Ureter (tissue), 1 donor: ENCODE measurements around the gene IFT25. TPM values are rescaled to one million over a fixed set of nuclear protein-coding genes. Genes with fewer than 3 reads are reported as not detected.
A peak's percentile ranks its signal among the peaks of the same experiment; 100 is the strongest.
"Not testable (repeated sequence)": the region's sequence is repeated elsewhere in the genome, so short reads cannot be mapped to it uniquely, and the experiment has no call there.

ENCODE experiments used
- DNase-seq: peaks from one replicate; pipeline ENCODE4 v3.0.0-alpha.2; 2020; ENCODE audit warnings: low spot score
- total RNA-seq: library from RNA; stranded (reverse); gene quantifications from one replicate; pipeline ENCODE4 v1.2.4, GENCODE V29; 2023
- donor health status: DM: yes; HTN: yes; CAD: no.

Gene IFT25
- total RNA-seq, 1 donor from 2014 or later = 37.3 TPM

DNA sequence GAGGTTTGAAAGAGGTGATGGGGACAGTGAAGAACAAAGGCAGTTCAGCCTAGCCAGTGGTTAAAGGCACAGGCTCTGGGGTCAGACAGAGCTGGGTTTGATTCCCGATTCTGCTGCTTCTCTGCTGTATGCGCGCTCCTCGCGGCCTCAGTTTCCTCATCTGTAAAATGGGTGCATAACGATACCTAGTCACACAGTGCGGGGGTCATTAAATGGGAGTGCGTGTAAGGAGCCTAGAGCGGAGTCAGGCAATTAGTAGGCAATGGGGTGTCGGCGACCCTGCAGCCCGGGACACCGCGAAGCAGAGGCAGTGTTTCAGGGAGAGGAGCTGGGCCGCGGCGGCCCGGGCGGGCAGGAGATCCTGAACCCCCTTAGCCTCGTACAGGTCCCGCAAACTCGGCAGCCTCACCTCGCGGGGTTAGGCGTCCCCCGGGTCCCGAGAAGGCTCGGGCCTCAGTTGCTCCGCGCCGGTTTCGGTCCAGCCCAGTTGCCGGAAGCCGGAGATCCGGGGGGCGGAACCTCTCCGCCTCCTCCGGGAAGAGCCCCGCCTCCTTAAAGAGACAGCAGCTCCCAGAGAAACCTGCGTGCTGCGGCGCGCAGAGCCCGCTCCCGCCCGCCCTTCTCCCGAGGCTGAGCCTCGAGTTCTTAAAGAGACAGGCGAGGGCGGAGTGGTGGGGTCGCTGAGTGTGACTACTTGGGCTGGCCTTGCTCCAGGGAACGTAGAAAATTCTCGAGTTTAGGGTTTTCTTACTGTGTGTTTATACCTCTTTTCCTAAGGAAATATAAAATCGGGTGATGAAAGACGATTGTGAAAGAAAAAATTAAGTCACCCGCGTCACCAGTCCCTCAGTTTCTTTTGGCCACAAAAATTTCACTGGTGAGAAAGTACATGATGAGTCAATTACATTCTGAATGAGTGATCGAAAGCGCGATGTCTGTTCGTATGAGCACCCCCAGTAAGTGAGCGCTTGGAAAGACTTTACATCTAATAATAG, 55.9 kb downstream of the IFT25 start, which contains the start of gene YIPF1:
Gene YIPF1 (minus strand): TSS at position 494 of the 995 bp plus-strand sequence. CDS start 860 bp downstream, outside the sequence.
- peak; percentile 93 for DNase-seq

DNA sequence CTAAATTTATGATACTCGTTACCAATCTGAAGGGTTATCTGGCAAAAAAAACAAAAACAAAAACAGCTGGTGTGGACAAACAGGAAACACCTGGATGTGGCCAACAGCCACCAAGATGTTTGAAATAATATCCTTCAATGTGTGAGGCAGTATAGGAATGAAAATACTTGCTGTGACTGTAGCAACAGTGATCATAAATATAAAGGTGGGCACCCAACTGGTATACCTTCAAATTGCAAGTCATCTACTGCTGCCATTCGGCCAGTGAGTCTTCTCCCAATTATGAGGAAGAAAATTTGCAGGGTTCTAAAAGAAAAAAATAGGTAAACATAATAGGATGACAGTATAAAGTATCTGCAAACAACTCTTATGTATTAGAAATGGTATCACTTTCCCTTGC, 56.8 kb downstream of the IFT25 start:
- DNase-seq = no peak

DNA sequence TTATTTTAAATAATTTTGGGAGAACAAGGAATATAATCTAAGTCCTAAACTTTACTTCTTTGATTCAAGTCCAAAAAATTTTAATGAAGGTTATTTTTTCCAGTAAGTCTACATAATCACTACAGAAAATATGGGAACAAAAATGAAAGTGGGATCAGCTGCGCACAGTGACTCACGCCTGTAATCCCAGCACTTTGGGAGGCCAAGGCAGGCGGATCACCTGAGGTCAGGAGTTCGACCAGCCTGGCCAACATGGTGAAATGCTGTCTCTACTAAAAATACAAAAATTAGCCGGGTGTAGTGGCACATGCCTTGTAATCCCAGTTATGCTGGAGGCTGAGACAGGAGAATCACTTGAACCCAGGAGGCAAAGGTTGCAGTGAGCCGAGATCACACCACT, 61.9 kb downstream of the IFT25 start:
- DNase-seq = not testable (repeated sequence)

DNA sequence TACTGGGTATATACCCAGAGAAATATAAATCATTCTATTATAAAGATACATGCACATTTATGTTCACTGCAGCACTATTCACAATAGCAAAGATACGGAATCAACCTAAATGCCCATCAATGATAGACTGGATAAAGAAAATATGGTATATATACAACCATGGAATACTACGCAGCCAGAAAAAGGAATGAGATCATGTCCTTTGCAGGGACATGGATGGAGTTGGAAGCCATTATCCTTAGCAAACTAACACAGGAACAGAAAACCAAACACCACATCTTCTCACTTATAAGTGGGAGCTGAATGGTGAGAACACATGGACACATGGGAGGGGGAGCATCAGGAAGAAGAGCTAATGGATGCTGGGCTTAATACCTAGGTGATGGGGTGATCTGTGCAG, 63.6 kb downstream of the IFT25 start:
- not testable (repeated sequence) for DNase-seq

DNA sequence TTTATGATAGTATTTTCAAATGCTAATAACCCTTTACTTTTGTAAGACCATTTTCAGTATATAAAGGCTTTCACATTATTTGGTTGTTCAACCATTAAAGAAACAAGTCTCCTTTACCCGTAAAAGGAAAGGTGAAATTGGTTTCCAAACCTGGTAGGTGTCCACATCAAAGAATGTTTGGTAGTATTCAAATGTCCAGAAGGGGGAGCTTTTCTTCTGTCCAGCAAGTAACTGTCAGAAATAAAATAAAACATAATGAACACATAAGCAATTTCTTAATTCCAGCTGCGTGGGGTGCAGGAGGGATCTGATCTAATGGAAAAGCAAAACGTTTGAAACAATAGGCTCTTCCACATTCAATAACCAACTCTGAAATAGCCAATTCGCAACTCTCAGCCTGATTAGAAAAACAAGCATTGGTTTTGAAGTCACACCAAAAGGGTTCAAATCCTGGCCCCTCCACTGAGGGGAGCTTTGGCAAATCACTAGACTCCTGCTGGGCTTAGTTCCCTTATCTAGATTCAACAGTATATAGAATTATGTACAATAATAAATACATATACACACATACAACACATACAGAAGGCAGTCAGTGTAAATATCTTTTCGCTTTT, 66.9 kb downstream of the IFT25 start:
- no peak for DNase-seq

DNA sequence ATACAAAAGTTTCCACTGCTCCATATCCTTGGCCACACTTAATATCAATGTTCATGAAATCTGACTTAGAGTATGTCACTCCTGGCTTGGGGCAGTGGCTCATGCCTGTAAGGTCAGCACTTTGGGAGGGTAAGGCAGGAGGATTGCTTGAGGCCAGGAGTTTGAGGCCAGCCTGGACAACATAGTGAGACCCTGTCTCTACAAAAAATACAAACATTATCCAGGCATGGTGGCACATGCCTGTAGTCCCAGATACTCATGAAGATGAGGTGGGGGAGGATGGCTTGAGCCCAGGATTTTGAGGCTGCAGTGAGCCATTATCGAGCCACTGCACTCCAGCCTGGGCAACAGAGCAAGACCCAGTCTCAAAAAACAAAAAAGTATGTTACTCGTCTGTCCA, 70.3 kb downstream of the IFT25 start:
- not testable (repeated sequence) for DNase-seq

DNA sequence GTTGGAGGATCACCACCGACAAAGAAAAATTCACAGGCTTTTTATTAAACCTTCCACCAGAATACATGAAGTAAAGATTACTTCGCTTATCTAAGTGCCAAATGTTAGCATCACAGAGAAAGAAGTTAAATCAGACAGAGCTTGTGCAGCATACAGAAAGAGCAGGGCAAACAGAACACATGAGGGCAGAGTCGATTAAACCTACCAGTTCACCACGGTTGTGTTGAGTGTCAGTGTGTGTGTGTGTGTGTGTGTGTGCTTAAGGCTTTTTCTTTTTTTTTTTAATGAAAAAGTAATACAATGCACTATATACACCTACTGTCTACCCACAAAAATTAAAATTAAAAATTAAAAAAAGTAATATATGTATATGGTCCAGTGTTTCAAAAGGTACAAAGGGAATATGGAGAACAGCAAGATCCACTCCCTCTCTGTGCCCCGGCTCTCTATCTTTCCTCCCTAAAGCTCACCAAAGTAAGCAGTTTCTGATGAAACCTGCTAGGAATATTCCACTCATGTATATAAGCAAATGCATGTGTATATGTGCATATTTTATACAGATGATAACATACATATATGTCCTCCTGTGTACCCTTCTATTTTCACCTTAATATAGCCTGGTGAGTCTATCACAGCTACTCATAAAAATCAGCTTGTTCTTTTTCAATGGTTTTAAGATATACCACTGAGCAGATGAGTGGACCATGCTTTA, 73.6 kb downstream of the IFT25 start:
- no peak for DNase-seq

Other genes starting within 250 kb of the IFT25 start
- gene GLIS1, start 206.5 kb downstream of the IFT25 start, total RNA-seq = 2.7 TPM
- 15.5 TPM for gene NDC1, start 107.4 kb downstream of the IFT25 start, total RNA-seq
- 30.1 TPM for gene YIPF1, start 55.9 kb downstream of the IFT25 start, total RNA-seq
- not detected for gene DIO1, start 51.5 kb downstream of the IFT25 start, total RNA-seq
- gene LRRC42, start 651 bp upstream of the IFT25 start, total RNA-seq = 24.8 TPM
- gene LDLRAD1, start 72.5 kb upstream of the IFT25 start, total RNA-seq = not detected
- 366 TPM for gene TMEM59, start 107.5 kb upstream of the IFT25 start, total RNA-seq
- 6.7 TPM for gene TCEANC2, start 107.9 kb upstream of the IFT25 start, total RNA-seq
- gene CDCP2, start 207.3 kb upstream of the IFT25 start, total RNA-seq = 0.83 TPM